Measurements from ENCODE around the gene SSC5D. TPM values are rescaled to one million over a fixed set of nuclear protein-coding genes. Genes with fewer than 3 reads are reported as not detected.
A peak's percentile ranks its signal among the peaks of the same experiment; 100 is the strongest.

Gene SSC5D
- total and polyA plus RNA-seq, 9 of the 15 experiments (the other 6 are each of a cell fraction or from before 2014, with no cell fraction given): 0.04 to 0.71 (median 0.14) TPM; not detected in 2

DNA sequence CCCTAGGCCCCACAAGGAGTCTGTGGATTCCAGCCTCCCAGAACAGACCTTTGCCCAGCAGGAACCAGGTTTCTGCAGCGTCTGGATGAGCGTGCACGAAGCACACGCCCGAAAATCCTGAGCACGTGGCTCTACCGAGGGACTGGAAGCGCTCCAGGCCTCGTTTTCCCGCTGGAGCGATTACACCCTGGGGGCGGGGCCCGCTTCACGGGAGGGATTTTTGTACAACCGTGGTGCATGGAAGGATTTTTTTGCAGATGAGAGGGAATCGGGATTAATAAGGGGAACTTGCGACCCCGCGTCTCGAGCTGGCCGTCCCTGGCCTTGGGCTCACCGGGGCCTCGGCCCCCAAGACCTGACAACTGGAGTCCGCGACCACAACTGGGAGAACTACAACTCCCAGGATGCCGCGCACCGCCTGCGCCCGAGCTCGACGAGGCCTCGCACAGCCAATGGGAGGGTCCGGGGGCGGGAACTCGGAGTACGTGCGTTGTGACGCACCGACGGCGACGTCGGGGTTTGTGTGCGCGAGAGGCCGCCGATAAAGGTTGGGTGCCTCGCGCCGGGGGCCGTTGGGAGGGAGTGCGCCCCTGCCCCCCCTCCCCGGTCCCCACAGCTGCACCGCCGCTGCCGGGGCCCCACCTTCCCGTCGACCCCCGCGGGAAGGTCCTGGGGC, 12.0 kb upstream of the SSC5D start, which contains the start of gene ZNF628 (continued):
- TF ChIP-seq TEAD2 (tag; IDR thresholded peaks at IDR 0.05) (no peak), ZNF253 (CRISPR knock-in tag; conservative IDR thresholded peaks at IDR 0.05) (no peak), TAF9B (IDR thresholded peaks at IDR 0.05; ENCODE audit: partially characterized antibody) (no peak), RBM25 (IDR thresholded peaks at IDR 0.05; ENCODE audit: low read depth, low read length, severe bottlenecking) (peak; percentile 92), EP300 (IDR thresholded peaks at IDR 0.05; ENCODE audit: low read length) (no peak), EWSR1 (IDR thresholded peaks at IDR 0.05; ENCODE audit: borderline replicate concordance, low read depth, partially characterized antibody) (no peak), ETS2 (tag; IDR thresholded peaks at IDR 0.05; ENCODE audit: borderline replicate concordance, poor library complexity, severe bottlenecking) (no peak), DIDO1 (tag; IDR thresholded peaks at IDR 0.05; ENCODE audit: low read depth) (peak; percentile 21; the same call in 1 of the 2 replicates), FOXK2 (conservative IDR thresholded peaks at IDR 0.05 in 1 of 2, IDR thresholded peaks at IDR 0.05 in 1 of 2; ENCODE audit: low read depth in 2 of 2) (peak in 1 of 2 experiments; percentile 42; a peak in 2 of 4 replicates)
- TF ChIP-seq, protein P1, sequence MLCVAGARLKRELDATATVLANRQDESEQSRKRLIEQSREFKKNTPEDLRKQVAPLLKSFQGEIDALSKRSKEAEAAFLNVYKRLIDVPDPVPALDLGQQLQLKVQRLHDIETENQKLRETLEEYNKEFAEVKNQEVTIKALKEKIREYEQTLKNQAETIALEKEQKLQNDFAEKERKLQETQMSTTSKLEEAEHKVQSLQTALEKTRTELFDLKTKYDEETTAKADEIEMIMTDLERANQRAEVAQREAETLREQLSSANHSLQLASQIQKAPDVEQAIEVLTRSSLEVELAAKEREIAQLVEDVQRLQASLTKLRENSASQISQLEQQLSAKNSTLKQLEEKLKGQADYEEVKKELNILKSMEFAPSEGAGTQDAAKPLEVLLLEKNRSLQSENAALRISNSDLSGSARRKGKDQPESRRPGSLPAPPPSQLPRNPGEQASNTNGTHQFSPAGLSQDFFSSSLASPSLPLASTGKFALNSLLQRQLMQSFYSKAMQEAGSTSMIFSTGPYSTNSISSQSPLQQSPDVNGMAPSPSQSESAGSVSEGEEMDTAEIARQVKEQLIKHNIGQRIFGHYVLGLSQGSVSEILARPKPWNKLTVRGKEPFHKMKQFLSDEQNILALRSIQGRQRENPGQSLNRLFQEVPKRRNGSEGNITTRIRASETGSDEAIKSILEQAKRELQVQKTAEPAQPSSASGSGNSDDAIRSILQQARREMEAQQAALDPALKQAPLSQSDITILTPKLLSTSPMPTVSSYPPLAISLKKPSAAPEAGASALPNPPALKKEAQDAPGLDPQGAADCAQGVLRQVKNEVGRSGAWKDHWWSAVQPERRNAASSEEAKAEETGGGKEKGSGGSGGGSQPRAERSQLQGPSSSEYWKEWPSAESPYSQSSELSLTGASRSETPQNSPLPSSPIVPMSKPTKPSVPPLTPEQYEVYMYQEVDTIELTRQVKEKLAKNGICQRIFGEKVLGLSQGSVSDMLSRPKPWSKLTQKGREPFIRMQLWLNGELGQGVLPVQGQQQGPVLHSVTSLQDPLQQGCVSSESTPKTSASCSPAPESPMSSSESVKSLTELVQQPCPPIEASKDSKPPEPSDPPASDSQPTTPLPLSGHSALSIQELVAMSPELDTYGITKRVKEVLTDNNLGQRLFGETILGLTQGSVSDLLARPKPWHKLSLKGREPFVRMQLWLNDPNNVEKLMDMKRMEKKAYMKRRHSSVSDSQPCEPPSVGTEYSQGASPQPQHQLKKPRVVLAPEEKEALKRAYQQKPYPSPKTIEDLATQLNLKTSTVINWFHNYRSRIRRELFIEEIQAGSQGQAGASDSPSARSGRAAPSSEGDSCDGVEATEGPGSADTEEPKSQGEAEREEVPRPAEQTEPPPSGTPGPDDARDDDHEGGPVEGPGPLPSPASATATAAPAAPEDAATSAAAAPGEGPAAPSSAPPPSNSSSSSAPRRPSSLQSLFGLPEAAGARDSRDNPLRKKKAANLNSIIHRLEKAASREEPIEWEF (CRISPR knock-in tag; IDR thresholded peaks at IDR 0.05): no peak
- TF ChIP-seq, protein P2, sequence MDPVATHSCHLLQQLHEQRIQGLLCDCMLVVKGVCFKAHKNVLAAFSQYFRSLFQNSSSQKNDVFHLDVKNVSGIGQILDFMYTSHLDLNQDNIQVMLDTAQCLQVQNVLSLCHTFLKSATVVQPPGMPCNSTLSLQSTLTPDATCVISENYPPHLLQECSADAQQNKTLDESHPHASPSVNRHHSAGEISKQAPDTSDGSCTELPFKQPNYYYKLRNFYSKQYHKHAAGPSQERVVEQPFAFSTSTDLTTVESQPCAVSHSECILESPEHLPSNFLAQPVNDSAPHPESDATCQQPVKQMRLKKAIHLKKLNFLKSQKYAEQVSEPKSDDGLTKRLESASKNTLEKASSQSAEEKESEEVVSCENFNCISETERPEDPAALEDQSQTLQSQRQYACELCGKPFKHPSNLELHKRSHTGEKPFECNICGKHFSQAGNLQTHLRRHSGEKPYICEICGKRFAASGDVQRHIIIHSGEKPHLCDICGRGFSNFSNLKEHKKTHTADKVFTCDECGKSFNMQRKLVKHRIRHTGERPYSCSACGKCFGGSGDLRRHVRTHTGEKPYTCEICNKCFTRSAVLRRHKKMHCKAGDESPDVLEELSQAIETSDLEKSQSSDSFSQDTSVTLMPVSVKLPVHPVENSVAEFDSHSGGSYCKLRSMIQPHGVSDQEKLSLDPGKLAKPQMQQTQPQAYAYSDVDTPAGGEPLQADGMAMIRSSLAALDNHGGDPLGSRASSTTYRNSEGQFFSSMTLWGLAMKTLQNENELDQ (CRISPR knock-in tag; IDR thresholded peaks at IDR 0.05; ENCODE audit: borderline replicate concordance): 0 out of 2 replicates have a peak, but pooled peaks have one; percentile 63
- TF ChIP-seq, protein P3, sequence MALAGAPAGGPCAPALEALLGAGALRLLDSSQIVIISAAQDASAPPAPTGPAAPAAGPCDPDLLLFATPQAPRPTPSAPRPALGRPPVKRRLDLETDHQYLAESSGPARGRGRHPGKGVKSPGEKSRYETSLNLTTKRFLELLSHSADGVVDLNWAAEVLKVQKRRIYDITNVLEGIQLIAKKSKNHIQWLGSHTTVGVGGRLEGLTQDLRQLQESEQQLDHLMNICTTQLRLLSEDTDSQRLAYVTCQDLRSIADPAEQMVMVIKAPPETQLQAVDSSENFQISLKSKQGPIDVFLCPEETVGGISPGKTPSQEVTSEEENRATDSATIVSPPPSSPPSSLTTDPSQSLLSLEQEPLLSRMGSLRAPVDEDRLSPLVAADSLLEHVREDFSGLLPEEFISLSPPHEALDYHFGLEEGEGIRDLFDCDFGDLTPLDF (CRISPR knock-in tag; IDR thresholded peaks at IDR 0.05): peak; percentile 69; the same call in 1 of the 2 replicates
- TF ChIP-seq, protein P4, sequence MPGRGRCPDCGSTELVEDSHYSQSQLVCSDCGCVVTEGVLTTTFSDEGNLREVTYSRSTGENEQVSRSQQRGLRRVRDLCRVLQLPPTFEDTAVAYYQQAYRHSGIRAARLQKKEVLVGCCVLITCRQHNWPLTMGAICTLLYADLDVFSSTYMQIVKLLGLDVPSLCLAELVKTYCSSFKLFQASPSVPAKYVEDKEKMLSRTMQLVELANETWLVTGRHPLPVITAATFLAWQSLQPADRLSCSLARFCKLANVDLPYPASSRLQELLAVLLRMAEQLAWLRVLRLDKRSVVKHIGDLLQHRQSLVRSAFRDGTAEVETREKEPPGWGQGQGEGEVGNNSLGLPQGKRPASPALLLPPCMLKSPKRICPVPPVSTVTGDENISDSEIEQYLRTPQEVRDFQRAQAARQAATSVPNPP (IDR thresholded peaks at IDR 0.05; ENCODE audit: borderline replicate concordance, insufficient read depth, insufficient read length): no peak
- TF ChIP-seq, protein P5, sequence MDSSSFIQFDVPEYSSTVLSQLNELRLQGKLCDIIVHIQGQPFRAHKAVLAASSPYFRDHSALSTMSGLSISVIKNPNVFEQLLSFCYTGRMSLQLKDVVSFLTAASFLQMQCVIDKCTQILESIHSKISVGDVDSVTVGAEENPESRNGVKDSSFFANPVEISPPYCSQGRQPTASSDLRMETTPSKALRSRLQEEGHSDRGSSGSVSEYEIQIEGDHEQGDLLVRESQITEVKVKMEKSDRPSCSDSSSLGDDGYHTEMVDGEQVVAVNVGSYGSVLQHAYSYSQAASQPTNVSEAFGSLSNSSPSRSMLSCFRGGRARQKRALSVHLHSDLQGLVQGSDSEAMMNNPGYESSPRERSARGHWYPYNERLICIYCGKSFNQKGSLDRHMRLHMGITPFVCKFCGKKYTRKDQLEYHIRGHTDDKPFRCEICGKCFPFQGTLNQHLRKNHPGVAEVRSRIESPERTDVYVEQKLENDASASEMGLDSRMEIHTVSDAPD (CRISPR knock-in tag; IDR thresholded peaks at IDR 0.05): no peak
